ENCODE data around the gene UBE2N. TPM values are rescaled to one million over a fixed set of nuclear protein-coding genes. Genes with fewer than 3 reads are reported as not detected.

UBE2N gene
- total RNA-seq, 1 experiment from 2014 or later = 205 TPM

- Histone ChIP-seq H3K36me3 (ENCODE audit: low read depth, low read length) (no peaks in the 10 kb centered on the region), H3F3A (ENCODE audit: low read length, unreplicated experiment) (no peaks in the 10 kb centered on the region), H3K4me1 (ENCODE audit: insufficient read depth, low read length) (peaks cover 7% of the 10 kb centered on the region; the same call in 1 of the 2 replicates), H3K9me2 (replicated peaks; ENCODE audit: low read length) (no peaks in the 10 kb centered on the region), H3K9ac (ENCODE audit: low read length) (no peak overlapping the region), H3K4me3 (ENCODE audit: low read length) (no peak overlapping the region), H3K9me3 (ENCODE audit: low read length) (no peaks in the 10 kb centered on the region), H3K27ac (ENCODE audit: low read length) (no peak overlapping the region), H3K4me2 (ENCODE audit: low read length) (no peak overlapping the region), H3K79me2 (ENCODE audit: low read length) (peaks cover 99% of the 10 kb centered on the region), H2AFZ (ENCODE audit: low read length) (no peak overlapping the region), H4K20me1 (ENCODE audit: low read length) (peaks cover 75% of the 10 kb centered on the region), H3K27me3 (ENCODE audit: low read length) (no peaks in the 10 kb centered on the region)
- intact Hi-C loops (cut with micrococcal nuclease) = no loop called here
- TF ChIP-seq, protein P1, sequence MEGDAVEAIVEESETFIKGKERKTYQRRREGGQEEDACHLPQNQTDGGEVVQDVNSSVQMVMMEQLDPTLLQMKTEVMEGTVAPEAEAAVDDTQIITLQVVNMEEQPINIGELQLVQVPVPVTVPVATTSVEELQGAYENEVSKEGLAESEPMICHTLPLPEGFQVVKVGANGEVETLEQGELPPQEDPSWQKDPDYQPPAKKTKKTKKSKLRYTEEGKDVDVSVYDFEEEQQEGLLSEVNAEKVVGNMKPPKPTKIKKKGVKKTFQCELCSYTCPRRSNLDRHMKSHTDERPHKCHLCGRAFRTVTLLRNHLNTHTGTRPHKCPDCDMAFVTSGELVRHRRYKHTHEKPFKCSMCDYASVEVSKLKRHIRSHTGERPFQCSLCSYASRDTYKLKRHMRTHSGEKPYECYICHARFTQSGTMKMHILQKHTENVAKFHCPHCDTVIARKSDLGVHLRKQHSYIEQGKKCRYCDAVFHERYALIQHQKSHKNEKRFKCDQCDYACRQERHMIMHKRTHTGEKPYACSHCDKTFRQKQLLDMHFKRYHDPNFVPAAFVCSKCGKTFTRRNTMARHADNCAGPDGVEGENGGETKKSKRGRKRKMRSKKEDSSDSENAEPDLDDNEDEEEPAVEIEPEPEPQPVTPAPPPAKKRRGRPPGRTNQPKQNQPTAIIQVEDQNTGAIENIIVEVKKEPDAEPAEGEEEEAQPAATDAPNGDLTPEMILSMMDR (conservative IDR thresholded peaks at IDR 0.05; ENCODE audit: low read depth, low read length) = no peak
- TF ChIP-seq EZH2phosphoT487 (IDR thresholded peaks at IDR 0.05; ENCODE audit: borderline replicate concordance, low read length) (no peak), EZH2 (IDR thresholded peaks at IDR 0.05; ENCODE audit: low read length, unreplicated experiment) (no peak)
- ATAC-seq (no peak), DNase-seq (no peak)
- no TSS peak for BruUV-seq (replicated peaks)
- CTCF ChIA-PET = no interaction called here
- POLR2A ChIA-PET (ENCODE audit: unreplicated experiment) = interaction anchor here (0.7 kb wide), 1 partner anchor 609 kb away, joined by 12 read pairs; no protein-coding TSS in a partner anchor
Measured at GRCh38 chr12:93425736-93426411, 15.9 kb downstream of the UBE2N start.

DNA sequence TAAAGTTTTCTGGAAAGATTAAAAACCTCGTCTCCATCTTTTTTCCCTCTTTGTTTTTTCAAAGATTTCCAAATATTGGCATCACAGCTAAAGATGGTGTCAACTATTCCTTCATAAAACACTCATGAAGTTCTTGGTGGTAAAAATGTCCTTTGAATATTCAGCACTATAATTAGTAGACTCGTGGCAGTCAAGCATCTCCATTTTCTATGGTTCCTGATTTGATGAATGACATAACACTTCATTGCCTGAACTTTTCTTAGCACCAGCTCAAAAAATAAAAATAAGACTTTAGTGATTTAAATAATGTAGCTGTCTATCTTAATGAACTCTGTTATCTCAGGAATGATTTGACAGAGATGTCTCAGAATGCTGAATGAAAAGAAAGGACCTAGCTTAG lies 19.7 kb downstream of the UBE2N start:
- intact Hi-C loops (cut with micrococcal nuclease) = no loop called here
- CTCF ChIA-PET = no interaction called here

More for the DNA sequence above, 19.7 kb downstream of the UBE2N start:
- POLR2A ChIA-PET (ENCODE audit: unreplicated experiment) = no interaction called here
- Histone ChIP-seq H3K4me1 (ENCODE audit: insufficient read depth, low read length) (no peaks in the 10 kb centered on the region), H3K79me2 (ENCODE audit: low read length) (peaks cover 100% of the 10 kb centered on the region), H3K9me2 (replicated peaks; ENCODE audit: low read length) (no peaks in the 10 kb centered on the region), H3K27ac (ENCODE audit: low read length) (no peak overlapping the region), H2AFZ (ENCODE audit: low read length) (no peak overlapping the region), H3K4me2 (ENCODE audit: low read length) (no peak overlapping the region), H3K36me3 (ENCODE audit: low read depth, low read length) (no peaks in the 10 kb centered on the region), H3K9me3 (ENCODE audit: low read length) (no peaks in the 10 kb centered on the region), H3F3A (ENCODE audit: low read length, unreplicated experiment) (no peaks in the 10 kb centered on the region), H4K20me1 (ENCODE audit: low read length) (peaks cover 82% of the 10 kb centered on the region), H3K27me3 (ENCODE audit: low read length) (no peaks in the 10 kb centered on the region), H3K9ac (ENCODE audit: low read length) (no peak overlapping the region), H3K4me3 (ENCODE audit: low read length) (no peak overlapping the region)
- DNase-seq (no peak), ATAC-seq (no peak)
- no TSS peak for BruUV-seq (replicated peaks)
- TF ChIP-seq EZH2 (IDR thresholded peaks at IDR 0.05; ENCODE audit: low read length, unreplicated experiment) = no peak
- TF ChIP-seq, protein P1 (conservative IDR thresholded peaks at IDR 0.05; ENCODE audit: low read depth, low read length) = no peak

Measured in PC-3 (cell line).